ENCODE data around the gene TANGO6. TPM values are rescaled to one million over a fixed set of nuclear protein-coding genes. Genes with fewer than 3 reads are reported as not detected.

The TANGO6 gene
- total and polyA plus RNA-seq, 2 of the 8 experiments (the other 6 are each of a cell fraction or from before 2014, with no cell fraction given): 5.0 to 19.5 TPM

- TF ChIP-seq CHD7 (IDR thresholded peaks at IDR 0.05; ENCODE audit: insufficient replicate concordance, low read length) (no peak), CTBP2 (IDR thresholded peaks at IDR 0.05; ENCODE audit: borderline replicate concordance, insufficient read depth, insufficient read length, low read length) (no peak), JUN (IDR thresholded peaks at IDR 0.05; ENCODE audit: low read depth, low read length) (no peak), TCF12 (IDR thresholded peaks at IDR 0.05; ENCODE audit: low read depth, low read length) (no peak), ASH2L (IDR thresholded peaks at IDR 0.05; ENCODE audit: low read length) (no peak), TAF1 (IDR thresholded peaks at IDR 0.05; ENCODE audit: low read depth, low read length) (no peak), SAP30 (IDR thresholded peaks at IDR 0.05; ENCODE audit: insufficient read depth, insufficient replicate concordance, low read length) (no peak), EZH2 (IDR thresholded peaks at IDR 0.05; ENCODE audit: low read depth, low read length, severe bottlenecking) (no peak), YY1 (IDR thresholded peaks at IDR 0.05; ENCODE audit: low read depth, low read length) (no peak)
- TF ChIP-seq, protein P1, sequence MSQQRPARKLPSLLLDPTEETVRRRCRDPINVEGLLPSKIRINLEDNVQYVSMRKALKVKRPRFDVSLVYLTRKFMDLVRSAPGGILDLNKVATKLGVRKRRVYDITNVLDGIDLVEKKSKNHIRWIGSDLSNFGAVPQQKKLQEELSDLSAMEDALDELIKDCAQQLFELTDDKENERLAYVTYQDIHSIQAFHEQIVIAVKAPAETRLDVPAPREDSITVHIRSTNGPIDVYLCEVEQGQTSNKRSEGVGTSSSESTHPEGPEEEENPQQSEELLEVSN (IDR thresholded peaks at IDR 0.05): no peak
Observed at GRCh38 chr16:69017036-69017783, 173.9 kb downstream of the TANGO6 start (continued).
